K562 (cell line): ENCODE measurements around the gene ACADSB.

Source experiments
- E2F1 ChIP-seq: sonication (generic); formaldehyde crosslinking; IDR thresholded peaks from 2 replicates; pipeline ENCODE4 v1.8.1; 2023; ENCODE audit warnings: mild to moderate bottlenecking, missing genetic modification reagents, moderate library complexity
- SIN3B ChIP-seq: fragments of 450-650 bp; IDR thresholded peaks from 2 replicates; pipeline ENCODE4 v1.6.1; 2017; ENCODE audit warnings: low read depth, mild to moderate bottlenecking, moderate library complexity

GRCh38 chr10:123073187-123073586, 64.4 kb downstream of the ACADSB start:
- TF ChIP-seq SIN3B = no peak
- TF ChIP-seq E2F1 (CRISPR knock-in tag) = no peak
